Right cardiac atrium (tissue), 5 donors: ENCODE data around the gene EHD3. TPM values are rescaled to one million over a fixed set of nuclear protein-coding genes. Genes with fewer than 3 reads are reported as not detected.

Experiments
- ATAC-seq, 2 donors: fragments of 200-7000 bp; cut with Tn5 transposase; one replicate each; pipeline versions ENCODE4 v1.8.0 to v1.9.1; 2020; ENCODE audit warnings: moderate library complexity in 2 of 2, mild to moderate bottlenecking in 1 of 2
- DNase-seq, 3 donors: peaks; one replicate each; pipeline ENCODE4 v3.0.0-alpha.2; 2020
- H3K27ac ChIP-seq: one replicate; pipeline ENCODE4 v1.5.1; 2013; ENCODE audit warnings: mild to moderate bottlenecking, low read length, control low read depth, moderate library complexity
- H3K27me3 ChIP-seq: one replicate; pipeline ENCODE4 v1.6.1; 2013; ENCODE audit not compliant: control insufficient read depth, insufficient read depth
- H3K4me1 ChIP-seq: one replicate; pipeline ENCODE4 v1.6.1; 2013; ENCODE audit warnings: low read length; ENCODE audit not compliant: control insufficient read depth, insufficient read depth
- H3K4me3 ChIP-seq: one replicate; pipeline ENCODE4 v1.5.1; 2013; ENCODE audit warnings: low read length, control low read depth
- H3K9me3 ChIP-seq: one replicate; pipeline ENCODE4 v1.6.1; 2013; ENCODE audit warnings: low read length; ENCODE audit not compliant: control insufficient read depth
- WGBS: extraction: QIAGEN DNeasy Blood & Tissue Kit; methylation state at CpG from one replicate; pipeline ENCODE4 v1.1.7; 2013; 5-methylcytosine and 5-hydroxymethylcytosine counted together
- intact Hi-C, 4 donors: fragments of 100-400 bp; cut with DNase I; formaldehyde crosslinking; loops; one replicate each; pipeline versions ENCODE4 v1.11.0 to v1.14.0; 2022 to 2023
- polyA plus RNA-seq: library from polyadenylated mRNA; stranded (reverse); fragments of 200-250 nt; gene quantifications from one replicate; pipeline ENCODE4 v1.2.3, GENCODE V29; 2013
- total RNA-seq, 4 donors: library from RNA; stranded (reverse); fragmentation: NEBNext Ultra II Directional; extraction: Animal tissue kit (Norgen Biotek cat#: 25700); gene quantifications; one replicate each; pipeline ENCODE4 v1.2.1, GENCODE V29; 2021
- donor health status: healthy with polysubstance abuse.
- donor health status: DM: no; HTN: yes; CAD: no.
- donor health status: DM: no; HTN: no; CAD: no.
- donor health status: DM: no; HTN: yes; CAD: no; lungs with severe emphysema.
- donor health status: DM: yes; HTN: yes; CAD: no.

EHD3 gene
- total and polyA plus RNA-seq, 5 donors: 7.4 to 13.3 (median 10.4) TPM

GRCh38 chr2:31246184-31246852 lies 12.4 kb downstream of the EHD3 start:
- H3K9me3 ChIP-seq: no peaks in the 10 kb centered on the region
- intact Hi-C loops: loop anchor here in 1 of 4 donors (10.0 kb wide), 1 partner anchor 78 kb away; no protein-coding TSS in a partner anchor
- DNase-seq (no peak), ATAC-seq (no peak)
- no peak overlapping the region for H3K27ac ChIP-seq
- H3K4me3 ChIP-seq: no peak overlapping the region
- no peaks in the 10 kb centered on the region for H3K4me1 ChIP-seq
- H3K27me3 ChIP-seq: no peaks in the 10 kb centered on the region
- WGBS: 89% methylated on average over 3 of the region's 3 CpGs

GRCh38 chr2:31247711-31248110 lies 13.8 kb downstream of the EHD3 start:
- WGBS: 80% methylated on average over 5 of the region's 5 CpGs
- Histone ChIP-seq H3K27ac (no peak overlapping the region), H3K4me3 (no peak overlapping the region), H3K9me3 (no peaks in the 10 kb centered on the region), H3K27me3 (no peaks in the 10 kb centered on the region), H3K4me1 (no peaks in the 10 kb centered on the region)
- no peak for DNase-seq
- intact Hi-C loops: loop anchor here in 1 of 4 donors (10.0 kb wide), 1 partner anchor 77 kb away; no protein-coding TSS in a partner anchor
- no peak for ATAC-seq

GRCh38 chr2:31248139-31248538 lies 14.2 kb downstream of the EHD3 start:
- WGBS: 91% methylated on average over 3 of the region's 3 CpGs
- no peaks in the 10 kb centered on the region for H3K9me3 ChIP-seq
- intact Hi-C loops: loop anchor here in 1 of 4 donors (10.0 kb wide), 1 partner anchor 77 kb away; no protein-coding TSS in a partner anchor
- no peak for DNase-seq
- H3K4me3 ChIP-seq: no peak overlapping the region
- no peak for ATAC-seq
- H3K4me1 ChIP-seq: no peaks in the 10 kb centered on the region
- no peak overlapping the region for H3K27ac ChIP-seq
- H3K27me3 ChIP-seq: no peaks in the 10 kb centered on the region

- H3K9me3 ChIP-seq: no peaks in the 10 kb centered on the region
- H3K27me3 ChIP-seq: no peaks in the 10 kb centered on the region
- ATAC-seq (no peak), DNase-seq (no peak)
- WGBS: 96% methylated on average over 15 of the region's 15 CpGs
- intact Hi-C loops: loop anchor here in 1 of 4 donors (10.0 kb wide), 1 partner anchor 76 kb away; no protein-coding TSS in a partner anchor
- H3K27ac ChIP-seq: no peak overlapping the region
- no peaks in the 10 kb centered on the region for H3K4me1 ChIP-seq
- no peak overlapping the region for H3K4me3 ChIP-seq
Observed at GRCh38 chr2:31249009-31249690, 15.2 kb downstream of the EHD3 start.

- Histone ChIP-seq H3K27ac (no peak overlapping the region), H3K27me3 (no peaks in the 10 kb centered on the region), H3K4me3 (no peak overlapping the region), H3K9me3 (no peaks in the 10 kb centered on the region), H3K4me1 (no peaks in the 10 kb centered on the region)
- ATAC-seq: no peak
- 82% methylated on average over 3 of the region's 3 CpGs for WGBS
- peak in 1 of 3 donors; percentile 24 for DNase-seq
- intact Hi-C loops: no loop called here
Observed at GRCh38 chr2:31251018-31251417, 17.1 kb downstream of the EHD3 start.

GRCh38 chr2:31251851-31252250 lies 17.9 kb downstream of the EHD3 start:
- Histone ChIP-seq H3K9me3 (no peaks in the 10 kb centered on the region), H3K27me3 (no peaks in the 10 kb centered on the region), H3K4me3 (no peak overlapping the region), H3K27ac (no peak overlapping the region), H3K4me1 (no peaks in the 10 kb centered on the region)
- 95% methylated on average over 6 of the region's 6 CpGs for WGBS
- intact Hi-C loops: no loop called here
- no peak for ATAC-seq
- DNase-seq: no peak

GRCh38 chr2:31253356-31254131 lies 19.6 kb downstream of the EHD3 start:
- Histone ChIP-seq H3K4me1 (no peaks in the 10 kb centered on the region), H3K27me3 (no peaks in the 10 kb centered on the region), H3K27ac (no peak overlapping the region), H3K9me3 (no peaks in the 10 kb centered on the region), H3K4me3 (no peak overlapping the region)
- DNase-seq (peak in 1 of 3 donors; percentile 52), ATAC-seq (no peak)
- WGBS: 83% methylated on average over 13 of the region's 13 CpGs
- intact Hi-C loops: no loop called here

GRCh38 chr2:31254237-31255203 lies 20.6 kb downstream of the EHD3 start:
- Histone ChIP-seq H3K4me1 (no peaks in the 10 kb centered on the region), H3K4me3 (no peak overlapping the region), H3K9me3 (no peaks in the 10 kb centered on the region), H3K27ac (no peak overlapping the region), H3K27me3 (no peaks in the 10 kb centered on the region)
- 92% methylated on average over 19 of the region's 19 CpGs for WGBS
- intact Hi-C loops: no loop called here
- ATAC-seq (no peak), DNase-seq (no peak)

GRCh38 chr2:31255911-31256571 lies 22.1 kb downstream of the EHD3 start:
- Histone ChIP-seq H3K27ac (no peak overlapping the region), H3K4me3 (no peak overlapping the region), H3K27me3 (no peaks in the 10 kb centered on the region), H3K4me1 (no peaks in the 10 kb centered on the region), H3K9me3 (no peaks in the 10 kb centered on the region)
- no peak for ATAC-seq
- intact Hi-C loops: no loop called here
- no peak for DNase-seq
- WGBS: 92% methylated on average over 11 of the region's 11 CpGs
